ENCODE data around the gene TPM2. TPM values are rescaled to one million over a fixed set of nuclear protein-coding genes. Genes with fewer than 3 reads are reported as not detected.

TPM2 gene
- total RNA-seq, 2 experiments from 2014 or later, result 3.3 to 4.6 TPM

- Mint-ChIP-seq H3K4me3 (peak overlapping the region; percentile 82), H3K9me3 (no peaks in the 10 kb centered on the region), H3K27me3 (no peaks in the 10 kb centered on the region), H3K36me3 (no peaks in the 10 kb centered on the region), H3K4me1 (peaks cover 16% of the 10 kb centered on the region), H3K27ac (peak overlapping the region; percentile 74)
- peak; percentile 34 for DNase-seq
Observed at GRCh38 chr9:35690614-35691333, 1.0 kb upstream of the TPM2 start.

DNA sequence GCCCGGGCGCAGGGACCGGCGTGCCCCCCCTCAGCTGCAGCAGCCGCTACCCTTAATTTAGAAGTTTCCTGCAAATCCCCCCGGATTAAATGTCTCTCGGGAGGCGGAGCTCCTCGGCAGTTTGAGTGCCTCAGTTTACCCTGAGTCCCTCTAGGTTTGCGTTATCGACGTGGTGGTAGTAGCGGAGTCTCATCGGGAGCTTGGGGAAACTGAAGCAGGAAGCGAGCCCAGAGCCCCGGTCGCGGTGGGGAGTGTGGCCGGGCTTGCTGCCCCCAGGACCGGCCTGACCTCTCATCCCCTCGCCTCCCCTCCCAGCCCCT, 529 bp upstream of the TPM2 start:
- H3K4me1 Mint-ChIP-seq, result peaks cover 16% of the 10 kb centered on the region
- H3K27me3 Mint-ChIP-seq, result no peaks in the 10 kb centered on the region
- no peaks in the 10 kb centered on the region for H3K36me3 Mint-ChIP-seq
- no peaks in the 10 kb centered on the region for H3K9me3 Mint-ChIP-seq
- peak overlapping the region; percentile 42 for H3K27ac Mint-ChIP-seq
- peak overlapping the region; percentile 73 for H3K4me3 Mint-ChIP-seq
- DNase-seq, result no peak

DNA sequence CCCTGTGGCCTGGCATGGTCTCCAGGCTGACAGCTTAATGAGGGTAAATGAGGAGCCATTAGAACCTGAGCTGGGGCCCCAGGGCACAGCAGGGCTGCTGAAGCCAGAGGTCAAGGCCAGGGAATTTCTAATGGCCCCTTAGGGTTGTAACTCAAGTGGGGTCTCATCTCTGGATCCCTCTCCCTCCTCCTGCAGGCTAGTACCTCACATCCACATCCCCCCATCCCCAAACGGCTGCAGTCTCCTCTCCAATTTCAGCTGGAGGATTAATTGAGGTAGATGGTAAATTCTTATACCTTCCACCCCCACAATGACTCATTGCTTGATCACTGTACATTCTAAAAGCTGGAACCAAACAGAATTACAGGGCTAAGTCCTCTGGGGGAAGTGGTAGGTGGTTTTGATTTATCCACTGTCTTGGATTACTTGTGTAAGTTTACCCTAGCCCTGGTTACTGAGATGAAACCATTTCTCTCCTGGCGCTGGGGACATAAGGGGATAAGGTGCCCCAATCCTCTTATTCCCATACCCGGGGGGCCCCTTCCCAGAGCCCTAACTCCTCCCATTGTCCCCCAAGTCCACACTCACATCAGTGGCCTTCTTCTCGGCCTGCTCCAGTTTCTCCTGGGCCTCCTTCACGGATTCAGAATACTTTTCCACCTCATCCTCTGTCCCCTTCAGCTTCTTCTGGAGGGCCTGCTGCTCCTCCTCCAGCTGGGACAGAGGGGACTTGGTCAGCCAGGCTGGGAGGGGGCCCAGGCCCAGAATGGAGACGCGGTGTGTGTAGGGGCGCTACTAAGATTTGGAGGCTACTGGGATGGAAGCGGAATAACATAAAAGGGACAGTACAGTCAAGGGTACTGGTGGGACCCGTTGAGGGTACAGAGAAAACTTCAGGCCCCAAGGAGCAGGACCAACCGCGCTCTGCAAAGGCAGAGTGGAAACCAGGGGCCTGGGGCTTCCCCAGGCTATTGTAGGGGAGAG, 875 bp downstream of the TPM2 start:
- Mint-ChIP-seq H3K36me3 (no peaks in the 10 kb centered on the region), H3K27ac (no peak overlapping the region), H3K4me3 (peak overlapping the region; percentile 47), H3K4me1 (peaks cover 16% of the 10 kb centered on the region), H3K27me3 (no peaks in the 10 kb centered on the region), H3K9me3 (no peaks in the 10 kb centered on the region)
- no peak for DNase-seq

DNA sequence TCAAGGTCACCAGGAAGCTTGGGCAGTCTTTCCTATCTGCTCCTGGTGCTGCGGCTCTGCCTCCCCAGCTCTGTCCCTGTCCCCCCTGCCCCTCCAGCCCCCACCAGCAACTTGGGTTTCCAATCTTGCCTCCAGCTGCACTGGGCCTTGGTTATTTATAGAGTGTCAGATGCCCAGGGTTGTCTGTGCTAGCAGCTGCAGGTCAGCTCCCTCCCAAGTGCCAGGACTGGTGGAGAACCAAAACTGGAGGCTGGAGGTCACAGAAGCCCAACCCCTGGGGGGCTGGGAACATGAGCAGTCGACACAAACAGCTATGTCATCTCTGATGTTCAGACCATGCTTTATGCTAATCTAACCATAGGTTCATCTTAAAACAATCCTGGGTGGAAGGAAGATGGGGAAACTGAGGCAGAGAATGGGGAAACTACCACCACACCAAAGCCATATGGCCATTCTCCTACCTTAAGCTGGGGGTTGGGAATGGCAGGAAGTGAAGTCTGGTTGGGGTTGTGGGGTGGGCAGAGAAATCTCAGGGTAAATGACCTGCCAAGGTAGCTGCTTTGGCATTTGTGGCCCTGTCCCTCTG, 1.7 kb downstream of the TPM2 start:
- H3K27ac Mint-ChIP-seq, result no peak overlapping the region
- no peaks in the 10 kb centered on the region for H3K36me3 Mint-ChIP-seq
- H3K9me3 Mint-ChIP-seq, result no peaks in the 10 kb centered on the region

GRCh38 chr9:35687306-35687705, 2.4 kb downstream of the TPM2 start:
- Mint-ChIP-seq H3K9me3 (no peaks in the 10 kb centered on the region), H3K36me3 (no peaks in the 10 kb centered on the region), H3K4me3 (no peak overlapping the region), H3K27me3 (no peaks in the 10 kb centered on the region), H3K4me1 (peaks cover 16% of the 10 kb centered on the region), H3K27ac (no peak overlapping the region)
- no peak for DNase-seq

More for the DNA sequence above, 1.7 kb downstream of the TPM2 start:
- DNase-seq, result no peak
- no peaks in the 10 kb centered on the region for H3K27me3 Mint-ChIP-seq
- H3K4me1 Mint-ChIP-seq, result peaks cover 16% of the 10 kb centered on the region
- H3K4me3 Mint-ChIP-seq, result no peak overlapping the region

GRCh38 chr9:35686222-35687203, 3.2 kb downstream of the TPM2 start:
- no peaks in the 10 kb centered on the region for H3K27me3 Mint-ChIP-seq
- no peak for DNase-seq
- H3K36me3 Mint-ChIP-seq, result no peaks in the 10 kb centered on the region
- H3K4me3 Mint-ChIP-seq, result no peak overlapping the region
- peaks cover 16% of the 10 kb centered on the region for H3K4me1 Mint-ChIP-seq
- H3K27ac Mint-ChIP-seq, result no peak overlapping the region
- no peaks in the 10 kb centered on the region for H3K9me3 Mint-ChIP-seq

GRCh38 chr9:35685506-35685905, 4.2 kb downstream of the TPM2 start:
- Mint-ChIP-seq H3K4me3 (no peak overlapping the region), H3K27ac (no peak overlapping the region), H3K27me3 (no peaks in the 10 kb centered on the region), H3K4me1 (peaks cover 13% of the 10 kb centered on the region), H3K36me3 (no peaks in the 10 kb centered on the region), H3K9me3 (no peaks in the 10 kb centered on the region)
- no peak for DNase-seq

GRCh38 chr9:35684921-35685320, 4.8 kb downstream of the TPM2 start:
- no peaks in the 10 kb centered on the region for H3K9me3 Mint-ChIP-seq
- no peaks in the 10 kb centered on the region for H3K36me3 Mint-ChIP-seq
- no peak for DNase-seq
- H3K4me1 Mint-ChIP-seq, result peaks cover 13% of the 10 kb centered on the region
- H3K27ac Mint-ChIP-seq, result no peak overlapping the region
- H3K27me3 Mint-ChIP-seq, result no peaks in the 10 kb centered on the region
- no peak overlapping the region for H3K4me3 Mint-ChIP-seq

DNA sequence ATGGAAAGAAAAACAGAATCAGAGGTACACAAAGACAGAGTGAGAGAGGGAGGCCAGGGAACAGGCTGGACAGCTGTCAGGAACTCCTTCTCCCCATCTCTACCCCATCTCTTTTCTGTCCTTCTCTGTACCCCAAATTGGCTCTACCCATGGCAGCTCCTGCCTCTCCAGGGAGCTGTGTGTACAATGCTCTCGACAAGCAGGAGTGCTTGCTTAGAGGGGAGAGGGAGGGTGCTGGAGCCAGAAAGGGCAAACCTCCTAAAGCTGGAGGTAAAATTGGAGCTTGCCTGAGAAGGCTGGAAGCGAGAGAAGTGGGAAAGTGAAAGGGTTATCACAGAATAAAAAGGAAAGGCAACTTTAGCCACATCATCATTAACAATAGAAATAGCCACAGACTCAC, 6.4 kb downstream of the TPM2 start:
- Mint-ChIP-seq H3K4me3 (no peak overlapping the region), H3K27me3 (no peaks in the 10 kb centered on the region), H3K36me3 (no peaks in the 10 kb centered on the region), H3K9me3 (no peaks in the 10 kb centered on the region), H3K4me1 (peaks cover 3% of the 10 kb centered on the region), H3K27ac (no peak overlapping the region)
- DNase-seq, result no peak

- Mint-ChIP-seq H3K27ac (no peak overlapping the region), H3K36me3 (no peaks in the 10 kb centered on the region)
Observed at GRCh38 chr9:35682520-35683315, 7.0 kb downstream of the TPM2 start.

DNA sequence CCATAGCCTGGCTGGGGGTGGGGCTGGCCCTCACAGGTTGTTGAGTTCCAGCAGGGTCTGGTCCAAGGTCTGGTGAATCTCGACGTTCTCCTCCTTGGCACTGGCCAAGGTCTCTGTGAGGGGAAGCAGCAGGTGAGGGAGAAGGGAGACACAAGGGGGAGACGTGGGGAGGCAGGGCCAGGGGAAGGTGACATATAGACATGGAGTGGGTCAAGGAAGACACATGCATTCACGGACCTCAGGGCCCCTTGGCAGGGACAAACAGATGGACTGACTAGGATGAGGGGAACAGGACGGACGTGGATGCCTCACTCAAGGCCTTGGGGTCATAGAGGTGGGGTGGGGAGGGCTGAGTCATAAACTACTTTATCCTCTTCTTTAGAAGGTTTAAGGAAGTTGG, 7.7 kb downstream of the TPM2 start:
- Mint-ChIP-seq H3K27me3 (no peaks in the 10 kb centered on the region), H3K4me1 (no peaks in the 10 kb centered on the region), H3K4me3 (no peak overlapping the region), H3K9me3 (no peaks in the 10 kb centered on the region), H3K27ac (no peak overlapping the region), H3K36me3 (no peaks in the 10 kb centered on the region)
- no peak for DNase-seq

More at GRCh38 chr9:35682520-35683315, 7.0 kb downstream of the TPM2 start:
- H3K27me3 Mint-ChIP-seq, result no peaks in the 10 kb centered on the region
- H3K9me3 Mint-ChIP-seq, result no peaks in the 10 kb centered on the region
- no peaks in the 10 kb centered on the region for H3K4me1 Mint-ChIP-seq
- DNase-seq, result no peak
- H3K4me3 Mint-ChIP-seq, result no peak overlapping the region

DNA sequence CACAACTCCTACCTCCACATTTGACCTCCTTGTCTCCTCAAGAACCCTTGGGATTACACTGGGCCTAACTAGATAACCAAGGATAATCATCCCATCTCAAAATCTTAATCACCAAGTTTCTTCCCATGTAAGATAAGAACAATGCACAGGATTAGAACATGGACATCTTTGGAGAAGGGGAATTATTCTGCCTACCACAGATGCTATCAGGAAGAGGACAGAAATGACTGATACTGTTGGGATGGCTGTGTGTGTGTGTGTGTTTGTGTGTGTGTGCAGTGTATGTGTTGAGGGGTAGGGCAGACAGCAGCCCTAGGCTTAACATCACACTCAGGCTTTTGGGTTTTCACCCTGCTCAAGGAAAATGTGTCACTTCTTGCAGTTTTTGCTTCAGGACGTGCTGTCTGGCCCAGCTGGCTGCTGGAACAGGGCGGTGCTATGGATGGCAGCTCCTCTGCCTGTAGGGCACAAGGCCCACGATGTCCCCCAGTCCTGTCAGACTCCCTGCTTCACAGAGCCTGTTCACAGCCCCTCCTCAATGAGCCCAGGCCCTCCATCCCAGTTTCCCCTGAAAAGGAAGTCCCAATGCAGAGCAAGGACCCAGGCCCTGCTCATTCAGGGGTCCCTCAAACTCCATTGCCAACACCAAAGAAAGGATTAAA, 8.3 kb downstream of the TPM2 start:
- H3K27ac Mint-ChIP-seq, result no peak overlapping the region
- no peak overlapping the region for H3K4me3 Mint-ChIP-seq
- H3K4me1 Mint-ChIP-seq, result peaks cover under 1% of the 10 kb centered on the region
- DNase-seq, result no peak
- peaks cover under 1% of the 10 kb centered on the region for H3K27me3 Mint-ChIP-seq
- no peaks in the 10 kb centered on the region for H3K9me3 Mint-ChIP-seq
- H3K36me3 Mint-ChIP-seq, result no peaks in the 10 kb centered on the region

DNA sequence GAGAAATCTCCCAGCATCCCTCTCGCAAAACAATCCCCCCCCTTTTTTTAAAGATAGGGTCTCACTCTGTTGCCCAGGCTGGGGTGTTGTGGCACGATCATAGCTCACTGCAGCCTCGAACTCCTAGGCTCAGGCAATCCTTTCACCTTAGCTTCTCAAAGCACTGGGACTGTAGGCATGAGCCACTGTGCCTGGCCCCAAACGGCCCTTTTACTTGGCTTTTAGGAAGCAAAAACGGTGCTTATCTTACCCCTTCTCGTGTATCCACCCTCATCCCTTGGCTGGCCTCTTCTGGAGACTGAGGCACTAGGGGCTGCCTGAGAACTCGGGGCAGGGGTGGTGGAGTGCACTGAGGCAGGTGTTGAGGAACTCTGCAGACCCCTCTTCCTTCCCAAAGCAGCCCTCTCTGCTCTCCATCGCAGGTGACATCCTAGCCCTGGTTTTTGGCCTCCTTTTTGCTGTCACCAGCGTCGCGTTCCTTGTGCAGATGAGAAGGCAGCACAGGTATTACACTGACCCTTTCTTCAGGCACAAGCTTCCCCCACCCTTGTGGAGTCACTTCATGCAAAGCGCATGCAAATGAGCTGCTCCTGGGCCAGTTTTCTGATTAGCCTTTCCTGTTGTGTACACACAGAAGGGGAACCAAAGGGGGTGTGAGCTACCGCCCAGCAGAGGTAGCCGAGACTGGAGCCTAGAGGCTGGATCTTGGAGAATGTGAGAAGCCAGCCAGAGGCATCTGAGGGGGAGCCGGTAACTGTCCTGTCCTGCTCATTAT, 9.2 kb downstream of the TPM2 start:
- peaks cover 3% of the 10 kb centered on the region for H3K27me3 Mint-ChIP-seq
- H3K9me3 Mint-ChIP-seq, result no peaks in the 10 kb centered on the region
- H3K36me3 Mint-ChIP-seq, result no peaks in the 10 kb centered on the region
- no peak overlapping the region for H3K27ac Mint-ChIP-seq
- DNase-seq, result no peak
- H3K4me1 Mint-ChIP-seq, result peaks cover 6% of the 10 kb centered on the region
- no peak overlapping the region for H3K4me3 Mint-ChIP-seq

Data from activated naive CD8-positive, alpha-beta T cell treated with anti-CD3 and anti-CD28 coated beads for 36 hours (primary cell).